ENCODE data around the gene CCR9.

CCR9 gene

GRCh38 chr3:45889337-45889736 lies 3.0 kb downstream of the CCR9 start:
- no peak overlapping the region for H3K9ac ChIP-seq (ENCODE audit: low read depth, low read length)
- H3K27me3 ChIP-seq (ENCODE audit: control insufficient read depth, insufficient read depth, low read length) = no peaks in the 10 kb centered on the region
- no peak overlapping the region for H3K27ac ChIP-seq (ENCODE audit: low read depth, low read length)
- no peaks in the 10 kb centered on the region for H3K9me3 ChIP-seq (ENCODE audit: control insufficient read depth, insufficient read depth, low read length)
- no peaks in the 10 kb centered on the region for H3K36me3 ChIP-seq (ENCODE audit: control insufficient read depth, insufficient read depth, low read length)
- H3K4me1 ChIP-seq (ENCODE audit: control insufficient read depth, insufficient read depth, low read length) = no peaks in the 10 kb centered on the region
- no peak overlapping the region for H3K4me3 ChIP-seq (ENCODE audit: low read depth, low read length)

- no peak overlapping the region for H3K27ac ChIP-seq (ENCODE audit: low read depth, low read length)
- no peak overlapping the region for H3K9ac ChIP-seq (ENCODE audit: low read depth, low read length)
- H3K27me3 ChIP-seq (ENCODE audit: control insufficient read depth, insufficient read depth, low read length) = no peaks in the 10 kb centered on the region
- no peaks in the 10 kb centered on the region for H3K36me3 ChIP-seq (ENCODE audit: control insufficient read depth, insufficient read depth, low read length)
- H3K4me1 ChIP-seq (ENCODE audit: control insufficient read depth, insufficient read depth, low read length) = no peaks in the 10 kb centered on the region
- no peak overlapping the region for H3K4me3 ChIP-seq (ENCODE audit: low read depth, low read length)
- no peaks in the 10 kb centered on the region for H3K9me3 ChIP-seq (ENCODE audit: control insufficient read depth, insufficient read depth, low read length)
Observed at GRCh38 chr3:45890405-45890804, 4.1 kb downstream of the CCR9 start.

GRCh38 chr3:45892161-45892560 lies 5.8 kb downstream of the CCR9 start:
- Histone ChIP-seq H3K27ac (ENCODE audit: low read depth, low read length) (no peak overlapping the region), H3K36me3 (ENCODE audit: control insufficient read depth, insufficient read depth, low read length) (no peaks in the 10 kb centered on the region)

GRCh38 chr3:45894015-45894414 lies 7.7 kb downstream of the CCR9 start:
- Histone ChIP-seq H3K4me1 (ENCODE audit: control insufficient read depth, insufficient read depth, low read length) (no peaks in the 10 kb centered on the region), H3K27me3 (ENCODE audit: control insufficient read depth, insufficient read depth, low read length) (no peaks in the 10 kb centered on the region), H3K36me3 (ENCODE audit: control insufficient read depth, insufficient read depth, low read length) (no peaks in the 10 kb centered on the region), H3K9me3 (ENCODE audit: control insufficient read depth, insufficient read depth, low read length) (no peaks in the 10 kb centered on the region), H3K9ac (ENCODE audit: low read depth, low read length) (no peak overlapping the region), H3K4me3 (ENCODE audit: low read depth, low read length) (no peak overlapping the region), H3K27ac (ENCODE audit: low read depth, low read length) (no peak overlapping the region)

More at GRCh38 chr3:45892161-45892560, 5.8 kb downstream of the CCR9 start:
- H3K4me1 ChIP-seq (ENCODE audit: control insufficient read depth, insufficient read depth, low read length) = no peaks in the 10 kb centered on the region
- H3K4me3 ChIP-seq (ENCODE audit: low read depth, low read length) = no peak overlapping the region
- H3K27me3 ChIP-seq (ENCODE audit: control insufficient read depth, insufficient read depth, low read length) = no peaks in the 10 kb centered on the region
- H3K9ac ChIP-seq (ENCODE audit: low read depth, low read length) = no peak overlapping the region
- H3K9me3 ChIP-seq (ENCODE audit: control insufficient read depth, insufficient read depth, low read length) = no peaks in the 10 kb centered on the region

- Histone ChIP-seq H3K4me1 (ENCODE audit: control insufficient read depth, insufficient read depth, low read length) (no peaks in the 10 kb centered on the region), H3K4me3 (ENCODE audit: low read depth, low read length) (no peak overlapping the region), H3K36me3 (ENCODE audit: control insufficient read depth, insufficient read depth, low read length) (no peaks in the 10 kb centered on the region), H3K9ac (ENCODE audit: low read depth, low read length) (no peak overlapping the region), H3K27me3 (ENCODE audit: control insufficient read depth, insufficient read depth, low read length) (no peaks in the 10 kb centered on the region), H3K9me3 (ENCODE audit: control insufficient read depth, insufficient read depth, low read length) (no peaks in the 10 kb centered on the region), H3K27ac (ENCODE audit: low read depth, low read length) (no peak overlapping the region)
Observed at GRCh38 chr3:45895686-45896468, 9.5 kb downstream of the CCR9 start.

GRCh38 chr3:45896956-45897355 lies 10.6 kb downstream of the CCR9 start:
- H3K27ac ChIP-seq (ENCODE audit: low read depth, low read length) = no peak overlapping the region
- no peak overlapping the region for H3K9ac ChIP-seq (ENCODE audit: low read depth, low read length)
- H3K27me3 ChIP-seq (ENCODE audit: control insufficient read depth, insufficient read depth, low read length) = no peaks in the 10 kb centered on the region
- no peak overlapping the region for H3K4me3 ChIP-seq (ENCODE audit: low read depth, low read length)
- H3K4me1 ChIP-seq (ENCODE audit: control insufficient read depth, insufficient read depth, low read length) = no peaks in the 10 kb centered on the region
- no peaks in the 10 kb centered on the region for H3K36me3 ChIP-seq (ENCODE audit: control insufficient read depth, insufficient read depth, low read length)
- H3K9me3 ChIP-seq (ENCODE audit: control insufficient read depth, insufficient read depth, low read length) = no peaks in the 10 kb centered on the region

GRCh38 chr3:45904931-45905330 lies 18.6 kb downstream of the CCR9 start:
- Histone ChIP-seq H3K27me3 (ENCODE audit: control insufficient read depth, insufficient read depth, low read length) (no peaks in the 10 kb centered on the region), H3K9me3 (ENCODE audit: control insufficient read depth, insufficient read depth, low read length) (no peaks in the 10 kb centered on the region), H3K27ac (ENCODE audit: low read depth, low read length) (no peak overlapping the region), H3K9ac (ENCODE audit: low read depth, low read length) (no peak overlapping the region), H3K4me3 (ENCODE audit: low read depth, low read length) (no peak overlapping the region), H3K4me1 (ENCODE audit: control insufficient read depth, insufficient read depth, low read length) (no peaks in the 10 kb centered on the region), H3K36me3 (ENCODE audit: control insufficient read depth, insufficient read depth, low read length) (no peaks in the 10 kb centered on the region)

GRCh38 chr3:45905755-45906154 lies 19.4 kb downstream of the CCR9 start:
- no peak overlapping the region for H3K4me3 ChIP-seq (ENCODE audit: low read depth, low read length)
- H3K9ac ChIP-seq (ENCODE audit: low read depth, low read length) = no peak overlapping the region
- no peaks in the 10 kb centered on the region for H3K4me1 ChIP-seq (ENCODE audit: control insufficient read depth, insufficient read depth, low read length)
- H3K36me3 ChIP-seq (ENCODE audit: control insufficient read depth, insufficient read depth, low read length) = no peaks in the 10 kb centered on the region
- no peaks in the 10 kb centered on the region for H3K27me3 ChIP-seq (ENCODE audit: control insufficient read depth, insufficient read depth, low read length)
- no peak overlapping the region for H3K27ac ChIP-seq (ENCODE audit: low read depth, low read length)
- no peaks in the 10 kb centered on the region for H3K9me3 ChIP-seq (ENCODE audit: control insufficient read depth, insufficient read depth, low read length)

GRCh38 chr3:45906681-45907407 lies 20.5 kb downstream of the CCR9 start:
- Histone ChIP-seq H3K4me3 (ENCODE audit: low read depth, low read length) (no peak overlapping the region), H3K36me3 (ENCODE audit: control insufficient read depth, insufficient read depth, low read length) (no peaks in the 10 kb centered on the region), H3K9ac (ENCODE audit: low read depth, low read length) (no peak overlapping the region), H3K27ac (ENCODE audit: low read depth, low read length) (no peak overlapping the region), H3K27me3 (ENCODE audit: control insufficient read depth, insufficient read depth, low read length) (no peaks in the 10 kb centered on the region), H3K4me1 (ENCODE audit: control insufficient read depth, insufficient read depth, low read length) (no peaks in the 10 kb centered on the region), H3K9me3 (ENCODE audit: control insufficient read depth, insufficient read depth, low read length) (no peaks in the 10 kb centered on the region)

GRCh38 chr3:45907769-45908705 lies 21.7 kb downstream of the CCR9 start:
- H3K9me3 ChIP-seq (ENCODE audit: control insufficient read depth, insufficient read depth, low read length) = no peaks in the 10 kb centered on the region
- H3K4me1 ChIP-seq (ENCODE audit: control insufficient read depth, insufficient read depth, low read length) = no peaks in the 10 kb centered on the region
- H3K27me3 ChIP-seq (ENCODE audit: control insufficient read depth, insufficient read depth, low read length) = no peaks in the 10 kb centered on the region
- no peaks in the 10 kb centered on the region for H3K36me3 ChIP-seq (ENCODE audit: control insufficient read depth, insufficient read depth, low read length)
- H3K27ac ChIP-seq (ENCODE audit: low read depth, low read length) = no peak overlapping the region
- no peak overlapping the region for H3K4me3 ChIP-seq (ENCODE audit: low read depth, low read length)
- H3K9ac ChIP-seq (ENCODE audit: low read depth, low read length) = no peak overlapping the region

Data from HUES48 (cell line).